ENCODE measurements around the gene RPL41. TPM values are rescaled to one million over a fixed set of nuclear protein-coding genes. Genes with fewer than 3 reads are reported as not detected.

Gene RPL41
- polyA plus RNA-seq, 3 donors, result 2,986 to 5,048 (median 3,308) TPM

GRCh38 chr12:56103066-56103711 lies 13.2 kb upstream of the RPL41 start:
- H3K4me3 ChIP-seq (replicated peaks in 1 of 3; ENCODE audit: low read depth in 2 of 3, low read length in 3 of 3), result peak overlapping the region in 1 of 3 experiments; percentile 85
- intact Hi-C loops (cut with micrococcal nuclease), result loop anchor here in 1 of 2 donors (5.0 to 10.0 kb wide), 2 partner anchors 61 to 108 kb away; partner anchors contain the start of genes RPS26 and SUOX
- DNase-seq, result no peak
- peaks cover 35% of the 10 kb centered on the region for H3K79me2 ChIP-seq (ENCODE audit: insufficient read depth, low read length)
- peak overlapping the region in 1 of 2 donors; percentile 99 for H3K4me3 Mint-ChIP-seq
- H2AFZ ChIP-seq (ENCODE audit: insufficient read depth, low read depth, low read length, poor library complexity, severe bottlenecking), result peak overlapping the region; percentile 84
- peak overlapping the region; percentile 81 for H3K4me2 ChIP-seq (replicated peaks; ENCODE audit: extremely low read depth, low read length, poor library complexity, severe bottlenecking)
- WGBS (ENCODE audit: insufficient coverage), result 0% methylated on average over 1 of the region's 6 CpGs
- H3K27ac ChIP-seq (ENCODE audit: low read depth in 1 of 2, low read length in 2 of 2), result no peak overlapping the region
- no peak overlapping the region for H3K27ac Mint-ChIP-seq
- H3K36me3 Mint-ChIP-seq, result peaks cover 16 to 19% of the 10 kb centered on the region in 2 donors
- H3K9ac ChIP-seq (ENCODE audit: insufficient read depth, low read length, poor library complexity, severe bottlenecking), result no peak overlapping the region
- H4K20me1 ChIP-seq (ENCODE audit: insufficient read depth, low read length), result peaks cover 8% of the 10 kb centered on the region
- peaks cover 19 to 23% of the 10 kb centered on the region in 2 donors for H3K4me1 ChIP-seq (ENCODE audit: control insufficient read depth in 1 of 2, insufficient read depth in 2 of 2, low read length in 2 of 2)
- no peaks in the 10 kb centered on the region for H3K9me3 ChIP-seq (replicated peaks in 1 of 2; ENCODE audit: control insufficient read depth in 1 of 2, insufficient read depth in 1 of 2, low read length in 2 of 2)
- H3K36me3 ChIP-seq (replicated peaks in 1 of 2; ENCODE audit: control insufficient read depth in 1 of 2, insufficient read depth in 2 of 2, low read length in 2 of 2), result peaks cover 15 to 19% of the 10 kb centered on the region in 2 donors
- H3K27me3 Mint-ChIP-seq (ENCODE audit: low read depth in 3 of 3), result peaks cover 0 to 7% (median 4%) of the 10 kb centered on the region in 3 donors
- H3K9me3 Mint-ChIP-seq, result peaks cover 0 to 1% (median 0%) of the 10 kb centered on the region in 7 donors
- H3K27me3 ChIP-seq (ENCODE audit: control insufficient read depth in 2 of 2, insufficient read depth in 2 of 2, low read length in 2 of 2), result no peaks in the 10 kb centered on the region
- no peak for TF ChIP-seq CTCF (IDR thresholded peaks at IDR 0.05)
- peaks cover 23% of the 10 kb centered on the region for H3K4me1 Mint-ChIP-seq

- Histone ChIP-seq H2AFZ (ENCODE audit: insufficient read depth, low read depth, low read length, poor library complexity, severe bottlenecking) (peak overlapping the region; percentile 84), H3K27ac (ENCODE audit: low read depth in 1 of 2, low read length in 2 of 2) (peak overlapping the region; percentile 43 to 77), H3K4me1 (ENCODE audit: control insufficient read depth in 1 of 2, insufficient read depth in 2 of 2, low read length in 2 of 2) (peaks cover 19 to 23% of the 10 kb centered on the region in 2 donors), H3K9me3 (replicated peaks in 1 of 2; ENCODE audit: control insufficient read depth in 1 of 2, insufficient read depth in 1 of 2, low read length in 2 of 2) (no peaks in the 10 kb centered on the region), H3K27me3 (ENCODE audit: control insufficient read depth in 2 of 2, insufficient read depth in 2 of 2, low read length in 2 of 2) (no peaks in the 10 kb centered on the region), H4K20me1 (ENCODE audit: insufficient read depth, low read length) (peaks cover 8% of the 10 kb centered on the region), H3K9ac (ENCODE audit: insufficient read depth, low read length, poor library complexity, severe bottlenecking) (peak overlapping the region; percentile 79), H3K36me3 (replicated peaks in 1 of 2; ENCODE audit: control insufficient read depth in 1 of 2, insufficient read depth in 2 of 2, low read length in 2 of 2) (peaks cover 19 to 24% of the 10 kb centered on the region in 2 donors), H3K4me2 (replicated peaks; ENCODE audit: extremely low read depth, low read length, poor library complexity, severe bottlenecking) (peak overlapping the region; percentile 81), H3K79me2 (ENCODE audit: insufficient read depth, low read length) (peaks cover 35% of the 10 kb centered on the region), H3K4me3 (replicated peaks in 1 of 3; ENCODE audit: low read depth in 2 of 3, low read length in 3 of 3) (peak overlapping the region; percentile 69 to 85 (median 83))
- 7% methylated on average over 8 of the region's 8 CpGs for WGBS (ENCODE audit: insufficient coverage)
- intact Hi-C loops (cut with micrococcal nuclease), result loop anchor here in 1 of 2 donors (5.0 to 10.0 kb wide), 2 partner anchors 61 to 109 kb away; partner anchors contain the start of genes RPS26 and SUOX
- Mint-ChIP-seq H3K36me3 (peaks cover 22 to 25% of the 10 kb centered on the region in 2 donors), H3K4me3 (peak overlapping the region; percentile 99), H3K27ac (peak overlapping the region; percentile 78 to 96 (median 93)), H3K27me3 (ENCODE audit: low read depth in 3 of 3) (peaks cover 0 to 7% (median 4%) of the 10 kb centered on the region in 3 donors), H3K9me3 (peaks cover 0 to 1% (median 0%) of the 10 kb centered on the region in 7 donors), H3K4me1 (peaks cover 23% of the 10 kb centered on the region)
- no peak for DNase-seq
- no peak for TF ChIP-seq CTCF (IDR thresholded peaks at IDR 0.05)
Measured at GRCh38 chr12:56103823-56104108, 12.7 kb upstream of the RPL41 start.

Measured in CD14-positive monocyte (primary cell).